Measurements from ENCODE around the gene ALG9. TPM values are rescaled to one million over a fixed set of nuclear protein-coding genes. Genes with fewer than 3 reads are reported as not detected.
A peak's percentile ranks its signal among the peaks of the same experiment; 100 is the strongest.

ALG9 gene
- total RNA-seq, 4 donors from 2014 or later, result 10.3 to 22.5 (median 14.9) TPM

DNA sequence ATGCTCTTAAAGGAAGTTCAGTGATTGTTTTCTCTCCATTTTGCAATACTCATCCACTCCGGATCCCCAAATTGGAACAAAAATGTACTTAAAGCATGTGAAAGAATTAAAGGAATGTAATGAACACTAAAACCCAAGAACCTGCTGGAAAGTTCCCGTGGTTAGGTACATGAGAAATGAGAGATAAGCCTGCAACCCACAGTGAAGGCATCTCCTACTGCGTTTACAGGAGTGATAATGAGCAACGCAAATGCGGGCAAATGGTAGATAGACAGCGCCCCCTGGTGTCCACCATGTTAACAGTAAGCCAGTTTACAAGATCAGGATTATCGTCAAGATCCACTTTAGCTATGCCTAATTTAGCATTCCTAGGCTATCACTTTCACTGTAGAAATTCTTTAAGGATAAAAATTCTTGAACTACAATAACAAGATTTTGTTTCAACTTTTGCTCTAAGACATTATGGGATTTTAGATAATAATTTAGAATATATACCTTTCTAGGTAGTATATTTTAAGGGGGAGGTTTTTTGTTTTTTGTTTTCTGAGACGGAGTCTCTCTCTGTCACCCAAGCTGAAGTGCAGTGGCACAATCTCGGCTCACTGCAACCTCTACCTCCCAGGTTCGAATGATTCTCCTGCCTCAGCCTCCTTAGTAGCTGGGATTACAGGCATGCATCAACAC, 29.9 kb downstream of the ALG9 start:
- H3K4me1 ChIP-seq, result peaks cover 32 to 39% of the 10 kb centered on the region in 2 donors
- no peak overlapping the region for H3K4me3 ChIP-seq
- in situ Hi-C loops (cut with MboI; ENCODE audit: low sequenced_read_pairs in 4 of 4), result loop anchor here (5.0 to 10.0 kb wide), 7 partner anchors 57 to 277 kb away; partner anchors contain the start of gene SIK2 (in 1 of the 4)
- no peak for TF ChIP-seq POLR2A (IDR thresholded peaks at IDR 0.05)
- TF ChIP-seq, protein P1, sequence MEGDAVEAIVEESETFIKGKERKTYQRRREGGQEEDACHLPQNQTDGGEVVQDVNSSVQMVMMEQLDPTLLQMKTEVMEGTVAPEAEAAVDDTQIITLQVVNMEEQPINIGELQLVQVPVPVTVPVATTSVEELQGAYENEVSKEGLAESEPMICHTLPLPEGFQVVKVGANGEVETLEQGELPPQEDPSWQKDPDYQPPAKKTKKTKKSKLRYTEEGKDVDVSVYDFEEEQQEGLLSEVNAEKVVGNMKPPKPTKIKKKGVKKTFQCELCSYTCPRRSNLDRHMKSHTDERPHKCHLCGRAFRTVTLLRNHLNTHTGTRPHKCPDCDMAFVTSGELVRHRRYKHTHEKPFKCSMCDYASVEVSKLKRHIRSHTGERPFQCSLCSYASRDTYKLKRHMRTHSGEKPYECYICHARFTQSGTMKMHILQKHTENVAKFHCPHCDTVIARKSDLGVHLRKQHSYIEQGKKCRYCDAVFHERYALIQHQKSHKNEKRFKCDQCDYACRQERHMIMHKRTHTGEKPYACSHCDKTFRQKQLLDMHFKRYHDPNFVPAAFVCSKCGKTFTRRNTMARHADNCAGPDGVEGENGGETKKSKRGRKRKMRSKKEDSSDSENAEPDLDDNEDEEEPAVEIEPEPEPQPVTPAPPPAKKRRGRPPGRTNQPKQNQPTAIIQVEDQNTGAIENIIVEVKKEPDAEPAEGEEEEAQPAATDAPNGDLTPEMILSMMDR (IDR thresholded peaks at IDR 0.05 in 4 of 5, conservative IDR thresholded peaks at IDR 0.05 in 1 of 5), result peak; percentile 83 to 93 (median 90)
- DNase-seq, result peak; percentile 70 to 86
- no peaks in the 10 kb centered on the region for H3K9me3 ChIP-seq
- intact Hi-C loops (cut with DNase I; ENCODE audit: low total_unique reads), result loop anchor here (1.0 to 2.0 kb wide), 3 partner anchors 65 to 276 kb away; partner anchors contain the start of gene SIK2
- peak; percentile 83 to 85 for ATAC-seq
- peaks cover 0 to 26% of the 10 kb centered on the region in 2 donors for H3K36me3 ChIP-seq
- H3K27me3 ChIP-seq, result no peaks in the 10 kb centered on the region
- H3K27ac ChIP-seq, result peak overlapping the region; percentile 39 to 81 (median 72)

DNA sequence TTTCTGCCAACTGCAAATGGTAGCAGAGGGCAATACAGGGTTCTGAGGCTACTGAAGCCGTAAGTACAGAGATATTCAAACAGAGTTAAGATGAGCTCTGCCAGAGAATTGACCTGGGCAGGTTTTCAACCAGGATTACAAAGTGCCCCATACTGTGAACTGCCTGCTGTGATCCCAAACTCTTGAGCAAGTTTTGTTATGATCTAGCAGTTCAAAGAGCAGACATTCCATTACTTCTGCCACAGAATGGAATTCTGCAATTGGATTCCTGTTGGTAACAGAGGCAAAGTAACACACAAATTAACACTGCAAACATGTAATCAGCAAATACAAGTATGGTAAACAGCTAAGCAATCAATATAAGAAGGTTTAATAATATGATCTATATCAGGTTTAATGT, 31.2 kb downstream of the ALG9 start:
- no peak for DNase-seq
- no peak overlapping the region for H3K4me3 ChIP-seq
- peak overlapping the region; percentile 57 to 81 (median 72) for H3K27ac ChIP-seq
- intact Hi-C loops (cut with DNase I; ENCODE audit: low total_unique reads), result loop anchor here (2.0 kb wide), 1 partner anchor 63 kb away; no protein-coding TSS in a partner anchor
- no peak for ATAC-seq
- peaks cover 34 to 45% of the 10 kb centered on the region in 2 donors for H3K4me1 ChIP-seq
- no peaks in the 10 kb centered on the region for H3K9me3 ChIP-seq
- peaks cover 0 to 24% of the 10 kb centered on the region in 2 donors for H3K36me3 ChIP-seq
- in situ Hi-C loops (cut with MboI; ENCODE audit: low sequenced_read_pairs in 4 of 4), result loop anchor here (5.0 to 10.0 kb wide), 7 partner anchors 55 to 275 kb away; partner anchors contain the start of gene SIK2 (in 1 of the 4)
- no peaks in the 10 kb centered on the region for H3K27me3 ChIP-seq
- no peak for TF ChIP-seq POLR2A (IDR thresholded peaks at IDR 0.05)
- TF ChIP-seq, protein P1 (IDR thresholded peaks at IDR 0.05 in 4 of 5, conservative IDR thresholded peaks at IDR 0.05 in 1 of 5), result no peak

DNA sequence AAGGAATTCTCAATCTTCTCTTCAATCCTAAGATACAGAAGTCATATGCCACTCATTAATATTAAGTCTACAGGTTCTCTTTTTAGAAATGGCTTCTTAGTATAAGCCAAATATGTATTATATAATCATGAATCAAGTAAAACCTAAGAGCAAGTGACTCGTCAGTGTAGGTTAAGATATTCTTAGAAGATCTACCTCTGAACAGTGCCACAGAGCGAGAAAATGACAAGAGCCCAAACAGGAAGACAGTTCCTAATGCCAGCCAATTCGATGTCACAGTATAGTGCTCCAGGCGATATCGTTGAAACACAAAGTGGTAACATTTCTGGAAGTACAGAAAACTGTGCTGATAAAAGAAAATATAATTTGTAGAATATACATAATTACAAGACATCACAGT, 33.3 kb downstream of the ALG9 start:
- Histone ChIP-seq H3K9me3 (no peaks in the 10 kb centered on the region), H3K27ac (peak overlapping the region; percentile 69 to 81 (median 76)), H3K36me3 (peaks cover 0 to 7% of the 10 kb centered on the region in 2 donors), H3K27me3 (no peaks in the 10 kb centered on the region), H3K4me3 (no peak overlapping the region), H3K4me1 (peaks cover 42 to 60% of the 10 kb centered on the region in 2 donors)
- DNase-seq (no peak), ATAC-seq (no peak)
- in situ Hi-C loops (cut with MboI; ENCODE audit: low sequenced_read_pairs in 4 of 4) (no loop called here), intact Hi-C loops (cut with DNase I; ENCODE audit: low total_unique reads) (loop anchor here (5.0 kb wide), 1 partner anchor 51 kb away; no protein-coding TSS in a partner anchor)
- TF ChIP-seq, protein P1 (IDR thresholded peaks at IDR 0.05 in 4 of 5, conservative IDR thresholded peaks at IDR 0.05 in 1 of 5), result no peak
- TF ChIP-seq POLR2A (IDR thresholded peaks at IDR 0.05), result no peak

DNA sequence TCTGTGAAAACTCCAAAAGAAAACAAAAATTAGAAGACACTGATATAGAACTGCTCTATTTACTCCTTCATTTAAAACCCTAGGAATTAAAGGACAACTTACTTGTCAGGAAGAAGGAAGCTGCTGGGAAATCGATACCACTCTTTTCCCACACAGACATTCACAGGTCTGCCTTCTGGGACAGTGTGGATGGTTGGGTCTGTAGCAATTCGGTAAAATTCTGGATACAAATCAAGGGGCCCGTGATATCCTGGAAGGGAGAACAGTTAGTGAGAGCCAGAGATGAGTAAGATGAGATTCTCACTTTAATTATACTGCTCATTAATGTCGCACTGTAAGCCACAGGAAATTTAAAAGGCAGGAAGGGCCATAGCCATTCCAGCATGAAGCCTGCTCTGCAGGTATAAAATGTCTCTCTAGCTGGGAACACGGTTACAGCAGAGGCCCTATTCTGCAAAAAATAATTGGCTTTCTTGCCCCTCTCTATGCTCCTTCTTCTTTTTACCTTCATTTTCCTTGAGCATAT, 34.0 kb downstream of the ALG9 start:
- H3K36me3 ChIP-seq, result peaks cover 0 to 4% of the 10 kb centered on the region in 2 donors
- H3K4me1 ChIP-seq, result peaks cover 42 to 63% of the 10 kb centered on the region in 2 donors
- in situ Hi-C loops (cut with MboI; ENCODE audit: low sequenced_read_pairs in 4 of 4) (no loop called here), intact Hi-C loops (cut with DNase I; ENCODE audit: low total_unique reads) (loop anchor here (5.0 kb wide), 1 partner anchor 50 kb away; no protein-coding TSS in a partner anchor)
- TF ChIP-seq, protein P1 (IDR thresholded peaks at IDR 0.05 in 4 of 5, conservative IDR thresholded peaks at IDR 0.05 in 1 of 5), result no peak
- no peak for TF ChIP-seq POLR2A (IDR thresholded peaks at IDR 0.05)
- no peaks in the 10 kb centered on the region for H3K9me3 ChIP-seq
- H3K27ac ChIP-seq, result peak overlapping the region; percentile 69 to 81 (median 76)
- peak; percentile 32 to 58 for ATAC-seq
- no peaks in the 10 kb centered on the region for H3K27me3 ChIP-seq
- H3K4me3 ChIP-seq, result no peak overlapping the region
- DNase-seq, result no peak
